Inferior parietal cortex (tissue), 1 donor: ENCODE data around the gene P2RY14.
"Not testable (repeated sequence)": the region's sequence is repeated elsewhere in the genome, so short reads cannot be mapped to it uniquely, and the experiment has no call there.

Source experiments
- DNase-seq: peaks from one replicate; pipeline ENCODE4 v3.0.0-alpha.2; 2016; ENCODE audit errors: extremely low spot score

P2RY14 gene

GRCh38 chr3:151191095-151191494 is 87.2 kb downstream of the P2RY14 start:
- no peak for DNase-seq

DNA sequence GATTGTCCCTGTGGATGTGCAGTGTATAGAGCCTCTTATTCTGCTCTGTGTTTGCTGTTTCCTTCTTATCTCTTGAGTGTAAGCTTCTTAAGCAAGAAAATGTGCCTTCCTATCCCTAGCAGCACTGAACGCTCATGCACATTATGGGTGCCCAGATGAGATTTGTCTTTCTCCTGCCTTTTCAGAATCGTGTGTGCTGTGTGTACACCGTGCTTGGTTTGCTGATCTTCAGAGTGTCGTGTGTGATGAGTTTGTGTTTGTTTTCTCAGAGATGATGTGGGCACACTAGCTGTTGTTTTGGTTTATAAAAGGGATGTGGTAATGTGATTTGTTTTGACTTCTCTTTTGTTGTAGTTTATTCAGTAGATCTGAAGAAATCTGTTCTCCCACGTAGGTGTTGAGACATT is 95.1 kb downstream of the P2RY14 start:
- no peak for DNase-seq

DNA sequence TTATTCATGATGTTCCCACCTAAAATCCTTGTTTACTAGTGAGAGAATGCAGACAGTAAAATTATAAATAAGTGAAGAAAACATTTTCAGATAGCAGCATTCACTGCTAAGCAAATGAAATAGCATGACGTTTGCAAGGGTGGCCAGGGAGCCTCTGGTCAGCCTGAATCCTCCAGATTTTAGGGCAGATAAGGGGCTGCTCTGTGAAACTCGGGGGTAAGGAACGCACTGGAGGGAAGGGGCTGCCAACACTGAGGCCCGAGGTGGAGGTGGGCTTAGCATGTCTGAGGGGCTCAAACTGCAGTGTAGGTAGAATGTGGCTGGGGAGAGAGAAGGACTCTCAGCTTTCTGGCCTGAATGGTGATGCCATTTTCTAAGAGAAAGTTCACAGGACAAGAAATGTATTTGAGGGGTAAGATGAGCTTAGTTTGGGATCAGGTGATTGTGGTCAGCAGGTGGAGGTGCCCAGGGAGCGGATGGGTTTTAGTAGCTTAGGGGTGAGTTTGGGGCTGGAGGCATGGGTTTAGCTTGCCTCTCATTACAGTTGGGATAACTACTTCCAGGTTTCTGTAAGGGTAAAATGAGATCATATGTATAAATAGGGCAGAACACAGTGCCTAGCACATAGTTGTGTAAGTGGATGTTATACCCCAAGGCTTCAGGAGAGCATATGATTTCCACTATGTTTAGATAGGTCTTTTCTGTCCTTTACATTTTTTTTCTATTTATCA is 95.8 kb downstream of the P2RY14 start:
- no peak for DNase-seq

GRCh38 chr3:151178208-151178845 is 100.0 kb downstream of the P2RY14 start:
- DNase-seq, result no peak

- no peak for DNase-seq
These were observed 102.4 kb downstream of the P2RY14 start for GRCh38 chr3:151175952-151176351.

- no peak for DNase-seq
These were observed 104.0 kb downstream of the P2RY14 start for GRCh38 chr3:151174351-151174750.

DNA sequence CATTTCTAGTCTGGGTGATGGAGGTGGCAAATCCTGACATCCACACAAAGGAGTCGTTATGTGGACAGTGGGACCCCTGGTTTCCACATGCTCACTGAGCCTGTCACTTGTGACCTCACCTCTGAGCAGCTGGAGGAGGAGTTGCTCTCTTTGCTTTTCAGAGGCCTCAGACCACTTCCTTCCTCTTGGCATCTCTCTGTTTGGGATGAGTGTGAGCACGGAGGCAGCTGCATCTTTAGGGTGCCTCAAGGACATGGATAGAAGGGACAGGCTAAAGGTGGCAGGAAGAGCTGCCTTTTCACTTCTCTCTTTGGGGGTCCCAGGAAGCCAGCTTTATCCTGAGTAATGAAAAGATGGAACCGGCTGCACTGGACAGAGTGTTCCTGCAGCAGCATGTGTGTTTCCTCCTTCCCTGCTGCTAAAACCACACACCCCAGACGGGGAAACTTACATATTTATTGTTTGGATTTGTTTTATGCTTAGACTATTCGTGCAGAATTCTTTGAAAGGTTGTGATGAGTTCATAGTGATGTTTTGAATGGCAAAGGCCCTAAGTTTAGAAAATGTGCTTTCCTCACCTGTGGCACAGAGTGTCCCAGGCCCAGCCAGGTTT is 107.1 kb downstream of the P2RY14 start:
- no peak for DNase-seq

DNA sequence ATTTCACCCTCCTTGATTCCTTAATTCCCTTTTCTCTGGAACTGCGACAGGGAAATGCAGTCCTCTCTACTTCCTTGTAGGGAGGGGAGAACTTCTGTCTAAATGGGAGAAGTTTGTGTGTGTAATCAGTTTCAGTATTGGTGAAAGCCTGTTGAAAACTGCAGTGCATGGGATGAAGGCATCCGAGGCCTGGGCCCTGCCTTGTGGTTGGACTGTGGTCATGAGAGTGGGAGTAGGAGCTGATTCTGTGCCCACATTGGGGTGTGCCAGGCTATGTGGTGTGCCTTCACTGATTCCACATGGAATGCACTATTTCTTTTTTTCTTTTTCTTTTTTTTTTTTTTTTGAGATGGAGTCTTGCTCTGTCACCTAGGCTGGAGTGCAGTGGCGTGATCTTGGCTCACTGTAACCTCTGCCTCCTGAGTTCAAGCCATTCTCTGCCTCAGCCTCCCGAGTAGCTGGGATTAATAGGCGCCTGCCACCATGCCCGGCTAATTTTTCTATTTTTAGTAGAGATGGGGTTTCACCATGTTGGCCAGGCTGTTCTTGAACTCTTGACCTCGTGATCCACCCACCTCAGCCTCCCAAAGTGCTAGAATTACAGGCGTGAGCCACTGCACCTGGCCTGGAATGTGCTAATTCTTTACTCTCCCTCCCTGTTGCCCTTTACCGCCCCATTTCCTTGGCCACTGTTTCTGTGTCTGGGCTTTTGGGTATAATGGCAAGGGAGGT is 108.2 kb downstream of the P2RY14 start:
- DNase-seq, result not testable (repeated sequence)

- no peak for DNase-seq
These were observed 108.9 kb downstream of the P2RY14 start for GRCh38 chr3:151169262-151169947.

DNA sequence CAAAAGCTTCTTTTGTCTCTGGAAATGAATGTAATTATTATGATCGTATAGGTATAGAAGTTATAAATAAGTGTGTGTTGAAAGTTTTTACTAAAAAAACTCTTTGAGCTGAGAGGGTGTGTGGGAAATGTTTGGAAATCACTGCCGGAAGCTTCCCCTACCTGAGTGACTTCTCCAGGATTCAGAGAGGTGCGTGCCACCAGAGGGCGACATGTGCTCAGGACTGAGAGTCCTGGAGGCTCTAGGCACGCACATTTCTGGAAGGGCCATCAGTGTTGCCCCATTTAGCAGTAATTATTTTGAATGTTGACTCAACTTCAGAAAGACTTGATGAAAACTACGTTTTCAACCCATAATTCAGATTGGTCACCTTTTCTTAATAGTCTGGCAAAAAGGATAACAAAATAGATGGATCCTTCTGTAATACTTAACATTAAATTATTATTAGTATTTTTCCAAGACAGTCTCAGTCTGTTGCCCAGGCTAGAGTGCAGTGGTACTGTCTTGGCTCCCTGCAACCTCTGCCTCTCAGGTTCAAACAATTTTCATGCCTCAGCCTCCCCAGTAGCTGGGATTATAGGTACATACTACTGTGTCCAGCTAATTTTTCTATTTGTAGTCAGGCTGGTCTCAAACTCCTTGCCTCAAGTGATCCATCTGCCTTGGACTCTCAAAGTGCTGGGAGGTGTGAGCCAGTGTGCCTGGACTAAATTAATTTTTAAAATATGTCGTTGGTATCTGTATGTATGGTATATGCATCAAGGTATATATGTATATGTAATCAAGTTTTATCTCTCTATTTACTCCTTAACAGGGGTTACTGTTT is 109.9 kb downstream of the P2RY14 start:
- DNase-seq, result peak; percentile 67

- DNase-seq, result no peak
These were observed 112.2 kb downstream of the P2RY14 start for GRCh38 chr3:151166161-151166560.

DNA sequence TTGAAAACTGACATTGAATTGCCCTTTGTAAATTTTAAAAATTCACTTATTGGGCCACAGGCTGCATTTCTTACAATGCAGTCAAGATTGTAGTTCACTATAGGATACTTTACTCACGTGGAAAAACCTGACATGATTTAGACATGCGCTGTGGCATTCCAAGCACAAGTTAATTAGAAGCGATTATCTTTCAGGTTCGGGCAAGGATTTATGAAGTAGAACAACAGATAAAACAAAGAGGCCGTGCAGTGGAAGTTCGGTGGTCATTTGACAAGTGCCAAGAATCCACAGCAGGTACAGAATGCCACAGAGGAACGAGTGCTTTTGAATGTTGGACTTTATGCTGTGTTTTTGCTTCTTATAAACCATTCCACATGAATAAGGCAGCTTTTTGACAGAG is 113.1 kb downstream of the P2RY14 start:
- no peak for DNase-seq
